CD14-positive monocyte (primary cell): ENCODE data around the gene SOST. TPM values are rescaled to one million over a fixed set of nuclear protein-coding genes. Genes with fewer than 3 reads are reported as not detected.

Source experiments
- DNase-seq, 3 donors: peaks; one replicate each; pipeline ENCODE4 v3.0.0-alpha.2; 2011 to 2022
- H2AFZ ChIP-seq: 2 replicates; pipeline ENCODE4 v1.6.0; 2012; ENCODE audit warnings: mild to moderate bottlenecking, low read depth, low read length, inconsistent platforms; ENCODE audit not compliant: insufficient read depth, poor library complexity, severe bottlenecking
- H3K27ac ChIP-seq, 2 donors: 1 replicate in 1 of 2; 2 replicates in 1 of 2; pipeline ENCODE4 v1.5.1; 2012 to 2013; ENCODE audit warnings: low read length in 2 of 2, control low read depth in 1 of 2, inconsistent platforms in 1 of 2, low read depth in 1 of 2, mild to moderate bottlenecking in 1 of 2
- H3K27me3 ChIP-seq, 2 donors: one replicate each; pipeline versions ENCODE4 v1.6.0 to v1.6.1; 2011 to 2013; ENCODE audit warnings: low read length in 2 of 2; ENCODE audit not compliant: control insufficient read depth in 2 of 2, insufficient read depth in 2 of 2
- H3K36me3 ChIP-seq, 2 donors: replicated peaks in 1 of 2; 1 replicate in 1 of 2; 2 replicates in 1 of 2; pipeline versions ENCODE4 v1.5.1 to v1.6.1; 2012 to 2013; ENCODE audit warnings: low read length in 2 of 2, control low read depth in 1 of 2, inconsistent platforms in 1 of 2, mild to moderate bottlenecking in 1 of 2; ENCODE audit not compliant: insufficient read depth in 2 of 2, control insufficient read depth in 1 of 2
- H3K4me1 ChIP-seq, 2 donors: 1 replicate in 1 of 2; 2 replicates in 1 of 2; pipeline versions ENCODE4 v1.5.1 to v1.6.1; 2012 to 2013; ENCODE audit warnings: low read length in 2 of 2, control low read depth in 1 of 2, inconsistent platforms in 1 of 2, mild to moderate bottlenecking in 1 of 2, moderate library complexity in 1 of 2; ENCODE audit not compliant: insufficient read depth in 2 of 2, control insufficient read depth in 1 of 2
- H3K4me2 ChIP-seq: replicated peaks from 2 replicates; pipeline ENCODE3; 2012; ENCODE audit warnings: low read length, moderate library complexity, mild to moderate bottlenecking; ENCODE audit not compliant: poor library complexity, severe bottlenecking; ENCODE audit errors: extremely low read depth
- H3K4me3 ChIP-seq, 3 experiments: fragments of 200-600 bp in 1 of 3; sonication (generic) in 1 of 3; replicated peaks in 1 of 3; 1 replicate in 2 of 3; 2 replicates in 1 of 3; pipeline ENCODE4 v1.5.1; 2011 to 2013; ENCODE audit warnings: low read length in 3 of 3, mild to moderate bottlenecking in 3 of 3, control low read depth in 2 of 3, low read depth in 2 of 3, inconsistent platforms in 1 of 3, moderate library complexity in 1 of 3
- H3K79me2 ChIP-seq: 2 replicates; pipeline ENCODE4 v1.6.0; 2012; ENCODE audit warnings: mild to moderate bottlenecking, control low read depth, inconsistent platforms, low read length, moderate library complexity; ENCODE audit not compliant: insufficient read depth
- H3K9ac ChIP-seq: 2 replicates; pipeline ENCODE4 v1.6.0; 2017; ENCODE audit warnings: low read length, mild to moderate bottlenecking; ENCODE audit not compliant: insufficient read depth, poor library complexity, severe bottlenecking
- H3K9me3 ChIP-seq, 2 donors: replicated peaks in 1 of 2; 1 replicate in 1 of 2; 2 replicates in 1 of 2; pipeline versions ENCODE4 v1.5.1 to v1.6.1; 2012 to 2013; ENCODE audit warnings: low read length in 2 of 2, control low read depth in 1 of 2; ENCODE audit not compliant: control insufficient read depth in 1 of 2, insufficient read depth in 1 of 2
- H4K20me1 ChIP-seq: 2 replicates; pipeline ENCODE4 v1.6.0; 2012; ENCODE audit warnings: mild to moderate bottlenecking, low read length, control low read depth, moderate library complexity; ENCODE audit not compliant: insufficient read depth
- H3K27ac Mint-ChIP-seq, 7 donors: one replicate each; pipeline ENCODE4 v1.8.0; 2020; ENCODE audit warnings: mild to moderate bottlenecking in 7 of 7, mixed read lengths in 7 of 7, moderate library complexity in 6 of 7, inconsistent platforms in 2 of 7
- H3K27me3 Mint-ChIP-seq, 3 donors: one replicate each; pipeline ENCODE4 v1.8.0; 2021 to 2022; ENCODE audit warnings: low read depth in 3 of 3, mild to moderate bottlenecking in 3 of 3, mixed read lengths in 3 of 3, moderate library complexity in 3 of 3, inconsistent platforms in 1 of 3
- H3K36me3 Mint-ChIP-seq, 2 donors: one replicate each; pipeline ENCODE4 v1.8.0; 2020; ENCODE audit warnings: mixed read lengths in 2 of 2, inconsistent platforms in 1 of 2, mild to moderate bottlenecking in 1 of 2
- H3K4me1 Mint-ChIP-seq: one replicate; pipeline ENCODE4 v1.8.0; 2020; ENCODE audit warnings: mild to moderate bottlenecking, mixed read lengths
- H3K4me3 Mint-ChIP-seq, 2 donors: one replicate each; pipeline ENCODE4 v1.8.0; 2020; ENCODE audit warnings: mild to moderate bottlenecking in 2 of 2, mixed read lengths in 2 of 2, moderate library complexity in 1 of 2
- H3K9me3 Mint-ChIP-seq, 7 donors: one replicate each; pipeline ENCODE4 v1.8.0; 2020 to 2022; ENCODE audit warnings: mixed read lengths in 7 of 7, mild to moderate bottlenecking in 6 of 7, moderate library complexity in 6 of 7, inconsistent platforms in 2 of 7
- CTCF ChIP-seq: fragments of 200-600 bp; IDR thresholded peaks from one replicate; pipeline ENCODE4 v1.8.0; 2022; ENCODE audit warnings: antibody characterized with exemption, mild to moderate bottlenecking
- WGBS: methylation state at CpG from one replicate; pipeline ENCODE4 v1.1.5; 2013; ENCODE audit warnings: missing lambda C conversion rate; ENCODE audit not compliant: insufficient coverage; 5-methylcytosine and 5-hydroxymethylcytosine counted together
- intact Hi-C, 2 donors: fragments of 100-400 bp; cut with micrococcal nuclease; formaldehyde crosslinking; loops; one replicate each; pipeline versions ENCODE4 v1.15.0 to v1.15.1; 2023
- polyA plus RNA-seq, 3 donors: library from polyadenylated mRNA; depleted of rRNA in 1 of 3; unstranded in 2 of 3; stranded (reverse) in 1 of 3; fragments of 300-500 nt in 2 of 3; fragments of >200 nt in 1 of 3; fragmentation: Illumina TruSeq in 2 of 3; gene quantifications; 1 replicate in 2 of 3; 2 replicates in 1 of 3; pipeline ENCODE4 v1.2.3, GENCODE V29; 2012 to 2021

Gene SOST
- polyA plus RNA-seq, 3 donors, result not detected

- DNase-seq, result no peak
- no peak overlapping the region for H3K9ac ChIP-seq
- Mint-ChIP-seq H3K36me3 (no peaks in the 10 kb centered on the region), H3K9me3 (peaks cover 4 to 15% (median 10%) of the 10 kb centered on the region in 7 donors), H3K4me1 (peaks cover 6% of the 10 kb centered on the region), H3K27me3 (peaks cover 4 to 9% (median 8%) of the 10 kb centered on the region in 3 donors), H3K4me3 (no peak overlapping the region), H3K27ac (no peak overlapping the region)
- H4K20me1 ChIP-seq, result no peaks in the 10 kb centered on the region
- peaks cover 0 to 6% of the 10 kb centered on the region in 2 donors for H3K9me3 ChIP-seq
- 95% methylated on average over 2 of the region's 2 CpGs for WGBS
- intact Hi-C loops, result no loop called here
- TF ChIP-seq CTCF, result no peak
- no peak overlapping the region for H3K4me3 ChIP-seq
- H2AFZ ChIP-seq, result no peak overlapping the region
- H3K36me3 ChIP-seq, result no peaks in the 10 kb centered on the region
- H3K79me2 ChIP-seq, result no peaks in the 10 kb centered on the region
- H3K4me1 ChIP-seq, result peaks cover 0 to 6% of the 10 kb centered on the region in 2 donors
- no peak overlapping the region for H3K27ac ChIP-seq
- peaks cover 0 to 2% of the 10 kb centered on the region in 2 donors for H3K27me3 ChIP-seq
- no peak overlapping the region for H3K4me2 ChIP-seq
Observed at GRCh38 chr17:43737722-43738121, 20.9 kb downstream of the SOST start.

GRCh38 chr17:43736389-43736788, 22.2 kb downstream of the SOST start:
- Histone ChIP-seq H3K4me1 (peaks cover 0 to 3% of the 10 kb centered on the region in 2 donors), H2AFZ (no peak overlapping the region), H3K27ac (no peak overlapping the region), H3K27me3 (peaks cover 0 to 2% of the 10 kb centered on the region in 2 donors), H3K9ac (no peak overlapping the region), H3K4me3 (no peak overlapping the region), H3K4me2 (no peak overlapping the region), H3K79me2 (no peaks in the 10 kb centered on the region), H3K36me3 (no peaks in the 10 kb centered on the region), H4K20me1 (no peaks in the 10 kb centered on the region), H3K9me3 (no peaks in the 10 kb centered on the region)
- intact Hi-C loops, result no loop called here
- no peaks in the 10 kb centered on the region for H3K36me3 Mint-ChIP-seq
- 100% methylated on average over 1 of the region's 2 CpGs for WGBS
- peaks cover 5 to 9% (median 8%) of the 10 kb centered on the region in 3 donors for H3K27me3 Mint-ChIP-seq
- H3K27ac Mint-ChIP-seq, result no peak overlapping the region
- H3K9me3 Mint-ChIP-seq, result peaks cover 0 to 7% (median 2%) of the 10 kb centered on the region in 7 donors
- H3K4me3 Mint-ChIP-seq, result no peak overlapping the region
- no peak for DNase-seq
- TF ChIP-seq CTCF, result no peak
- peaks cover under 1% of the 10 kb centered on the region for H3K4me1 Mint-ChIP-seq
